C4-2B (cell line): ENCODE measurements around the gene NFKBIE.

Experiments used
- CTCF ChIP-seq: fragments of 450-650 bp; conservative IDR thresholded peaks from 2 replicates; pipeline ENCODE4 v1.5.1; 2017; ENCODE audit warnings: mild to moderate bottlenecking
- ZFX ChIP-seq: fragments of 450-650 bp; IDR thresholded peaks from 2 replicates; pipeline ENCODE4 v1.6.1; 2017

GRCh38 chr6:44272529-44272928 lies 7.2 kb upstream of the NFKBIE start:
- TF ChIP-seq CTCF, result no peak
- no peak for TF ChIP-seq ZFX
